Measurements from ENCODE around the gene CLDN22. TPM values are rescaled to one million over a fixed set of nuclear protein-coding genes. Genes with fewer than 3 reads are reported as not detected.
"Not testable (repeated sequence)": the region's sequence is repeated elsewhere in the genome, so short reads cannot be mapped to it uniquely, and the experiment has no call there.

The CLDN22 gene
- total and polyA plus RNA-seq, 2 donors (not counting 1 experiment from before 2014, with no cell fraction given) = under 0.01 TPM; not detected in 1

- Histone ChIP-seq H3K36me3 (ENCODE audit: control insufficient read depth, insufficient read depth, low read length) (no peaks in the 10 kb centered on the region), H3K79me2 (ENCODE audit: control insufficient read depth, insufficient read depth, low read length) (no peaks in the 10 kb centered on the region), H2AFZ (ENCODE audit: low read length) (peak overlapping the region; percentile 69), H3K4me3 (replicated peaks in 1 of 4; ENCODE audit: control extremely low read depth in 1 of 4, insufficient read depth in 1 of 4, low read depth in 3 of 4, low read length in 4 of 4) (no peak overlapping the region), H3K4me2 (ENCODE audit: extremely low read depth, insufficient read depth, low read length) (no peak overlapping the region), H3K27ac (ENCODE audit: insufficient read depth, low read length) (no peak overlapping the region), H4K20me1 (ENCODE audit: control insufficient read depth, extremely low read depth, insufficient read depth, low read length) (no peaks in the 10 kb centered on the region), H3K9me3 (ENCODE audit: control insufficient read depth, insufficient read depth, low read depth, low read length) (no peaks in the 10 kb centered on the region), H3K27me3 (ENCODE audit: control insufficient read depth, insufficient read depth, low read length) (no peaks in the 10 kb centered on the region), H3K4me1 (ENCODE audit: control insufficient read depth, extremely low read depth, insufficient read depth, low read length) (peaks cover 2% of the 10 kb centered on the region), H3K9ac (ENCODE audit: insufficient read depth, low read length) (no peak overlapping the region)
- TF ChIP-seq EZH2 (IDR thresholded peaks at IDR 0.05; ENCODE audit: low read length, missing control alignments) (no peak), CTCF (conservative IDR thresholded peaks at IDR 0.05 in 1 of 2, IDR thresholded peaks at IDR 0.05 in 1 of 2; ENCODE audit: low read depth in 1 of 2, low read length in 2 of 2) (no peak)
- peak in 1 of 2 donors; percentile 52 for DNase-seq (ENCODE audit: low read depth in 2 of 2)
Observed at GRCh38 chr4:183328832-183329231, 8.8 kb upstream of the CLDN22 start.

DNA sequence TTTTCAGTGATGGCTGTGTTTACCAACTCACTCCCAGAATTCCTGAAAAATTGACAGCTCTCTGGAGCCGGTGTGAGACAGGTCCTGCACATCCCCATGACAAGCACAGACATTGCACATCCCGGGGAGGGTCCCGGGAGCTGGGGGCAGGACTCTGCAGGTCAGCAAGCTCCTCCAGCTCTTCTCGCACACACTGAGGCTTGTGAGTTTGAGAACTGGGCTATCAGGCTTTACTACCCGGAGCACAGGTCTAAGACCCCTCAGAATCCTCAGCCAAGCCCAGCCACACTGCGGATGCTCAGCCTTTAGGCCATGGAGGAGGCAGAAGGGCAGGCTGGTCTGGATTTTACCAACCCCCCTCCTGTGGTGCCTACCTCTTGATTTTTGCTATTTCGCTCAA, 7.8 kb upstream of the CLDN22 start:
- Histone ChIP-seq H2AFZ (ENCODE audit: low read length) (no peak overlapping the region), H3K27me3 (ENCODE audit: control insufficient read depth, insufficient read depth, low read length) (no peaks in the 10 kb centered on the region), H3K79me2 (ENCODE audit: control insufficient read depth, insufficient read depth, low read length) (no peaks in the 10 kb centered on the region), H4K20me1 (ENCODE audit: control insufficient read depth, extremely low read depth, insufficient read depth, low read length) (no peaks in the 10 kb centered on the region), H3K9me3 (ENCODE audit: control insufficient read depth, insufficient read depth, low read depth, low read length) (no peaks in the 10 kb centered on the region), H3K36me3 (ENCODE audit: control insufficient read depth, insufficient read depth, low read length) (no peaks in the 10 kb centered on the region), H3K27ac (ENCODE audit: insufficient read depth, low read length) (no peak overlapping the region), H3K4me3 (replicated peaks in 1 of 4; ENCODE audit: control extremely low read depth in 1 of 4, insufficient read depth in 1 of 4, low read depth in 3 of 4, low read length in 4 of 4) (no peak overlapping the region), H3K4me1 (ENCODE audit: control insufficient read depth, extremely low read depth, insufficient read depth, low read length) (peaks cover 2% of the 10 kb centered on the region), H3K4me2 (ENCODE audit: extremely low read depth, insufficient read depth, low read length) (no peak overlapping the region), H3K9ac (ENCODE audit: insufficient read depth, low read length) (no peak overlapping the region)
- DNase-seq (ENCODE audit: low read depth in 2 of 2) = no peak
- TF ChIP-seq CTCF (conservative IDR thresholded peaks at IDR 0.05 in 1 of 2, IDR thresholded peaks at IDR 0.05 in 1 of 2; ENCODE audit: low read depth in 1 of 2, low read length in 2 of 2) = no peak
- no peak for TF ChIP-seq EZH2 (IDR thresholded peaks at IDR 0.05; ENCODE audit: low read length, missing control alignments)

DNA sequence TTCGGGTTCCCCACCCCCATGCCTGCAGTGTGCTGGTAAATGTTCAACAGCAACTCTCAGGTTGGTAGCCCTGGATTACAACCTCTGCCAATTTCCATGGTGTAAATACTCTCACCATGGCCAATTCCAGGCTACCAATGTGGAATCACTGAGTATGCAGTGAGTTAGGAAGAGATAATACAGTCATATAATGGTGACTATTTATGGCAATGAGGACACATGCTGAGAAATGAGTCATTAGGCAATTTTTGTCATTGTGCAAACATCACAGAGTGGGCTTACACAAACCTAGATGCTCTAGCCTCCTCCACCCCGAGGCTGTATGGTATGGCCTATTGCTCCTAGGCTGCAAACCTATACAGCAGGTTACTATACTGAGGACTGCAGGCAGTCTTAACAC, 6.8 kb upstream of the CLDN22 start:
- peak in 1 of 2 donors; percentile 23 for DNase-seq (ENCODE audit: low read depth in 2 of 2)
- no peak for TF ChIP-seq CTCF (conservative IDR thresholded peaks at IDR 0.05 in 1 of 2, IDR thresholded peaks at IDR 0.05 in 1 of 2; ENCODE audit: low read depth in 1 of 2, low read length in 2 of 2)
- TF ChIP-seq EZH2 (IDR thresholded peaks at IDR 0.05; ENCODE audit: low read length, missing control alignments) = no peak
- H2AFZ ChIP-seq (ENCODE audit: low read length) = no peak overlapping the region
- no peak overlapping the region for H3K4me3 ChIP-seq (replicated peaks in 1 of 4; ENCODE audit: control extremely low read depth in 1 of 4, insufficient read depth in 1 of 4, low read depth in 3 of 4, low read length in 4 of 4)
- H3K27me3 ChIP-seq (ENCODE audit: control insufficient read depth, insufficient read depth, low read length) = no peaks in the 10 kb centered on the region
- no peak overlapping the region for H3K4me2 ChIP-seq (ENCODE audit: extremely low read depth, insufficient read depth, low read length)
- no peaks in the 10 kb centered on the region for H4K20me1 ChIP-seq (ENCODE audit: control insufficient read depth, extremely low read depth, insufficient read depth, low read length)
- no peaks in the 10 kb centered on the region for H3K79me2 ChIP-seq (ENCODE audit: control insufficient read depth, insufficient read depth, low read length)
- no peak overlapping the region for H3K27ac ChIP-seq (ENCODE audit: insufficient read depth, low read length)
- H3K9me3 ChIP-seq (ENCODE audit: control insufficient read depth, insufficient read depth, low read depth, low read length) = no peaks in the 10 kb centered on the region
- H3K4me1 ChIP-seq (ENCODE audit: control insufficient read depth, extremely low read depth, insufficient read depth, low read length) = peaks cover 2% of the 10 kb centered on the region
- H3K9ac ChIP-seq (ENCODE audit: insufficient read depth, low read length) = no peak overlapping the region
- H3K36me3 ChIP-seq (ENCODE audit: control insufficient read depth, insufficient read depth, low read length) = no peaks in the 10 kb centered on the region

- H3K4me3 ChIP-seq (replicated peaks in 1 of 4; ENCODE audit: control extremely low read depth in 1 of 4, insufficient read depth in 1 of 4, low read depth in 3 of 4, low read length in 4 of 4) = not testable (repeated sequence)
Observed at GRCh38 chr4:183326387-183326786, 6.3 kb upstream of the CLDN22 start.

More at GRCh38 chr4:183326387-183326786, 6.3 kb upstream of the CLDN22 start:
- H3K36me3 ChIP-seq (ENCODE audit: control insufficient read depth, insufficient read depth, low read length); H4K20me1 ChIP-seq (ENCODE audit: control insufficient read depth, extremely low read depth, insufficient read depth, low read length); H3K9me3 ChIP-seq (ENCODE audit: control insufficient read depth, insufficient read depth, low read depth, low read length); H3K4me2 ChIP-seq (ENCODE audit: extremely low read depth, insufficient read depth, low read length); H2AFZ ChIP-seq (ENCODE audit: low read length); H3K4me1 ChIP-seq (ENCODE audit: control insufficient read depth, extremely low read depth, insufficient read depth, low read length); DNase-seq (ENCODE audit: low read depth in 2 of 2); H3K27ac ChIP-seq (ENCODE audit: insufficient read depth, low read length); H3K9ac ChIP-seq (ENCODE audit: insufficient read depth, low read length); H3K27me3 ChIP-seq (ENCODE audit: control insufficient read depth, insufficient read depth, low read length); H3K79me2 ChIP-seq (ENCODE audit: control insufficient read depth, insufficient read depth, low read length): not testable (repeated sequence)

Data from fibroblast of lung (primary cell).